Immature natural killer cell (primary cell): ENCODE results near the gene PEPD. TPM values are rescaled to one million over a fixed set of nuclear protein-coding genes. Genes with fewer than 3 reads are reported as not detected.
A peak's percentile ranks its signal among the peaks of the same experiment; 100 is the strongest.

Experiments
- DNase-seq, 3 donors: peaks; one replicate each; pipeline ENCODE4 v3.0.0; 2022; ENCODE audit warnings: mixed read lengths in 1 of 3
- H3K27ac Mint-ChIP-seq, 6 donors: one replicate each; pipeline ENCODE4 v1.8.0; 2020; ENCODE audit warnings: mixed read lengths in 6 of 6, mild to moderate bottlenecking in 5 of 6, inconsistent platforms in 4 of 6, moderate library complexity in 3 of 6
- H3K27me3 Mint-ChIP-seq, 3 donors: one replicate each; pipeline ENCODE4 v1.8.0; 2020 to 2021; ENCODE audit warnings: low read depth in 3 of 3, mild to moderate bottlenecking in 3 of 3, mixed read lengths in 3 of 3, moderate library complexity in 3 of 3, inconsistent platforms in 1 of 3
- H3K36me3 Mint-ChIP-seq, 3 donors: one replicate each; pipeline ENCODE4 v1.8.0; 2020; ENCODE audit warnings: mixed read lengths in 3 of 3, inconsistent platforms in 2 of 3, mild to moderate bottlenecking in 2 of 3
- H3K4me1 Mint-ChIP-seq, 2 donors: one replicate each; pipeline ENCODE4 v1.8.0; 2020; ENCODE audit warnings: inconsistent platforms in 2 of 2, mild to moderate bottlenecking in 2 of 2, mixed read lengths in 2 of 2, moderate library complexity in 1 of 2
- H3K4me3 Mint-ChIP-seq, 5 donors: one replicate each; pipeline ENCODE4 v1.8.0; 2020; ENCODE audit warnings: mild to moderate bottlenecking in 5 of 5, mixed read lengths in 5 of 5, inconsistent platforms in 3 of 5, moderate library complexity in 3 of 5
- H3K9me3 Mint-ChIP-seq, 6 donors: one replicate each; pipeline ENCODE4 v1.8.0; 2020; ENCODE audit warnings: mild to moderate bottlenecking in 6 of 6, mixed read lengths in 6 of 6, inconsistent platforms in 4 of 6, moderate library complexity in 3 of 6
- polyA plus RNA-seq, 3 donors: library from polyadenylated mRNA; unstranded; fragments of 300-500 nt; fragmentation: Illumina TruSeq; gene quantifications; one replicate each; pipeline ENCODE4 v1.2.3, GENCODE V29; 2021

PEPD gene
- polyA plus RNA-seq, 3 donors from 2014 or later, result 135 to 181 (median 142) TPM

GRCh38 chr19:33514885-33515551 lies 6.6 kb downstream of the PEPD start:
- H3K27me3 Mint-ChIP-seq, result peaks cover 0 to 3% (median 0%) of the 10 kb centered on the region in 3 donors
- no peaks in the 10 kb centered on the region for H3K36me3 Mint-ChIP-seq
- H3K4me3 Mint-ChIP-seq, result peak overlapping the region; percentile 9 to 69 (median 61)
- DNase-seq, result peak; percentile 5 to 23 (median 6)
- peak overlapping the region in 2 of 6 donors; percentile 42 to 60 for H3K27ac Mint-ChIP-seq
- no peaks in the 10 kb centered on the region for H3K9me3 Mint-ChIP-seq
- H3K4me1 Mint-ChIP-seq, result peaks cover 29% of the 10 kb centered on the region in 2 donors

GRCh38 chr19:33513424-33513823 lies 8.2 kb downstream of the PEPD start:
- no peaks in the 10 kb centered on the region for H3K9me3 Mint-ChIP-seq
- peaks cover 0 to 3% (median 0%) of the 10 kb centered on the region in 3 donors for H3K27me3 Mint-ChIP-seq
- H3K4me1 Mint-ChIP-seq, result peaks cover 27 to 29% of the 10 kb centered on the region in 2 donors
- no peak for DNase-seq
- no peak overlapping the region for H3K27ac Mint-ChIP-seq
- peaks cover 0 to 5% (median 0%) of the 10 kb centered on the region in 3 donors for H3K36me3 Mint-ChIP-seq
- H3K4me3 Mint-ChIP-seq, result no peak overlapping the region

DNA sequence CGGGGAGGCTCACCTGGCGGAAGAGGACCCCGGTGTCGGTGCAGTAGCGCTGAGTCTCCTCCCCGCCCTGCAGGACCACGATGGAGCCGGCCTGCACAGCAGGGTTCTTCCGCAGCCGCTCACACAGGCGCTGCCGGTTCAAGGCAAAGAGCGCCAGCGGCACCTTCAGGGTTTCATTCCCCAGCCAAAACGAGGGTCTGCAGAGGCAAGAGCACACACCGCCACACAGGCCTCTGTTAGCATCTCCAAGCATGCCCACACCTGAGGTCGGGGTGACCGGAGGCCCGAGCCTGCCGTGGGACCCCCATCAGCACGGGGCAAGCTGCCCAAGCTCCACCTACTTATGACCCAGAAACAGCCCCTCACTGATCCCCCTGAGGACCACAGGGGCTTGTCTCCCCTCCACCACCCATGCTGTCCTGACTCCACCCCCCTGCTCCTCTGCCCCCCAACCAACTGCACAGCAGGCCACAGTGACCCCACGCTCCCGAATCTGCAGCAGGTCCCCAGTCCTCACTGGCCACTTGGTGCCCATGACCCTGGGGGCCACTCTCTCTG lies 8.9 kb downstream of the PEPD start:
- no peak overlapping the region for H3K4me3 Mint-ChIP-seq
- H3K36me3 Mint-ChIP-seq, result peaks cover 0 to 5% (median 0%) of the 10 kb centered on the region in 3 donors
- peaks cover 0 to 3% (median 0%) of the 10 kb centered on the region in 3 donors for H3K27me3 Mint-ChIP-seq
- no peak for DNase-seq
- peaks cover 27 to 29% of the 10 kb centered on the region in 2 donors for H3K4me1 Mint-ChIP-seq
- H3K9me3 Mint-ChIP-seq, result no peaks in the 10 kb centered on the region
- no peak overlapping the region for H3K27ac Mint-ChIP-seq

- H3K4me3 Mint-ChIP-seq, result no peak overlapping the region
- no peaks in the 10 kb centered on the region for H3K9me3 Mint-ChIP-seq
- peaks cover 27 to 29% of the 10 kb centered on the region in 2 donors for H3K4me1 Mint-ChIP-seq
- peaks cover 0 to 3% (median 0%) of the 10 kb centered on the region in 3 donors for H3K27me3 Mint-ChIP-seq
- peaks cover 0 to 5% (median 0%) of the 10 kb centered on the region in 3 donors for H3K36me3 Mint-ChIP-seq
- no peak for DNase-seq
- no peak overlapping the region for H3K27ac Mint-ChIP-seq
Measured at GRCh38 chr19:33512021-33512420, 9.6 kb downstream of the PEPD start.

- H3K27ac Mint-ChIP-seq, result no peak overlapping the region
- no peak for DNase-seq
- H3K4me3 Mint-ChIP-seq, result no peak overlapping the region
- H3K36me3 Mint-ChIP-seq, result peaks cover 0 to 5% (median 0%) of the 10 kb centered on the region in 3 donors
- H3K27me3 Mint-ChIP-seq, result peaks cover 0 to 3% (median 0%) of the 10 kb centered on the region in 3 donors
- peaks cover 28 to 29% of the 10 kb centered on the region in 2 donors for H3K4me1 Mint-ChIP-seq
- no peaks in the 10 kb centered on the region for H3K9me3 Mint-ChIP-seq
Measured at GRCh38 chr19:33511346-33511745, 10.2 kb downstream of the PEPD start.

DNA sequence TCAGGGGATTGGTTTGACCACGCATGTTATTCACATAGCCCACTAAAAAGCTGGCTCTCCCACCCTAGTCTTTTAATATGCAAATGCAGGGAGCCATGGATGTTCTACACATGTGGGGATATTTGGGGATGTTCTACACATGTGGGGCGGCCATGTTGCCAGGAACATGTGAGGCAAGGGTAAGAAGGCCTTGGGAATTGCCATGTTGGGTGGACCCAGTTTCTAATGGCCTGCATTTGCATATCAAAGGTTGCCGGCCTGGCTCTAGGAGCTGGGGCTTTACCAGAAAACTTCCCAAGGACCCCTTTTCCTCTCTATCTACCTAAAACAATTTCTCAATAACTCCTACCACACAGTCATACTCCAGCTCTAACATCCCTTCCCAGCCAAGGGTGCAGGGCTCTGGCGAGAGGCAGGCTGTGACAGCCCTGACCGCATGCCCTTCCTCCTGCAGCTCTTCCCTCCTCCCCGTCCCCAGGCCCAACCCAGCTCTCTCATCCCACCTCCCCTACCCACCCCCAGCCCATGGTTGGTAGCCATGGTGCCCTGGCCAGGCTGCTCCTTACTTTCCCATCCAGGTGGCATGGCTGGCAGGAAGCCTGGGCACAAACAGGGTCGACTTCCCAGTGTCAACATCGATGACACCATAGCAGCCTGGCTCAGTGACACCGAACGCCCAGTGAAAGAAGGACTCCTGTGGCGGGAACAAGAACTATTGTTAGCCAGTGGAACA lies 11.0 kb downstream of the PEPD start:
- Mint-ChIP-seq H3K9me3 (no peaks in the 10 kb centered on the region), H3K4me3 (no peak overlapping the region), H3K27ac (no peak overlapping the region), H3K36me3 (peaks cover 0 to 5% (median 0%) of the 10 kb centered on the region in 3 donors), H3K27me3 (peaks cover 0 to 3% (median 0%) of the 10 kb centered on the region in 3 donors), H3K4me1 (peaks cover 21 to 27% of the 10 kb centered on the region in 2 donors)
- DNase-seq, result no peak

DNA sequence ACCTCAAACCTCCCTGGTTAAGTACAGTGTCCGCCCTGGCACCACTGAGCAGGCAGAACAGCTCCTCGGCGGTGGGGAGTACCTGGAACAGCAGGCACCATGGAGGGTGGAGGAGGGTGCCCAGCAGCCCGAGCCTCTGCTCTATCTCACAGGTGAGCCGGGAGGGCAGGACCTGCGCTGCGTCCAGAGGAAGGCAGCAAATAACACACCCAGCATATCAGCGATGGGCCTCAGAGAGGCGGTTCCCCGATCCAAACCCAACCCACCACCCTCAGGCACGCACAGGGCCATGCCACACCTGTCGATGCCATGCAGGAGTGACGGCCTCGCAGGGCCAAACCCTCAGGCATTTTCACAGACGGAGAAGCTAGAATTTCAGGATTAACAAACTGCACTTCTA lies 11.8 kb downstream of the PEPD start:
- Mint-ChIP-seq H3K27me3 (peaks cover 0 to 2% (median 0%) of the 10 kb centered on the region in 3 donors), H3K27ac (no peak overlapping the region), H3K4me3 (no peak overlapping the region), H3K9me3 (no peaks in the 10 kb centered on the region), H3K36me3 (peaks cover 0 to 5% (median 0%) of the 10 kb centered on the region in 3 donors), H3K4me1 (peaks cover 14 to 19% of the 10 kb centered on the region in 2 donors)
- DNase-seq, result no peak

- Mint-ChIP-seq H3K27me3 (no peaks in the 10 kb centered on the region), H3K9me3 (no peaks in the 10 kb centered on the region), H3K4me1 (peaks cover 7 to 14% of the 10 kb centered on the region in 2 donors), H3K36me3 (peaks cover 0 to 5% (median 0%) of the 10 kb centered on the region in 3 donors), H3K27ac (peak overlapping the region in 1 of 6 donors; percentile 17), H3K4me3 (no peak overlapping the region)
- no peak for DNase-seq
Measured at GRCh38 chr19:33508941-33509614, 12.5 kb downstream of the PEPD start.

- Mint-ChIP-seq H3K27ac (no peak overlapping the region), H3K36me3 (peaks cover 0 to 5% (median 0%) of the 10 kb centered on the region in 3 donors), H3K27me3 (no peaks in the 10 kb centered on the region), H3K4me1 (peaks cover 7 to 9% of the 10 kb centered on the region in 2 donors), H3K4me3 (no peak overlapping the region), H3K9me3 (no peaks in the 10 kb centered on the region)
- DNase-seq, result no peak
Measured at GRCh38 chr19:33508431-33508830, 13.2 kb downstream of the PEPD start.

GRCh38 chr19:33508009-33508408 lies 13.6 kb downstream of the PEPD start:
- Mint-ChIP-seq H3K4me1 (peaks cover 7% of the 10 kb centered on the region in 2 donors), H3K36me3 (peaks cover 0 to 5% (median 0%) of the 10 kb centered on the region in 3 donors), H3K4me3 (no peak overlapping the region), H3K9me3 (no peaks in the 10 kb centered on the region), H3K27me3 (no peaks in the 10 kb centered on the region), H3K27ac (no peak overlapping the region)
- no peak for DNase-seq

DNA sequence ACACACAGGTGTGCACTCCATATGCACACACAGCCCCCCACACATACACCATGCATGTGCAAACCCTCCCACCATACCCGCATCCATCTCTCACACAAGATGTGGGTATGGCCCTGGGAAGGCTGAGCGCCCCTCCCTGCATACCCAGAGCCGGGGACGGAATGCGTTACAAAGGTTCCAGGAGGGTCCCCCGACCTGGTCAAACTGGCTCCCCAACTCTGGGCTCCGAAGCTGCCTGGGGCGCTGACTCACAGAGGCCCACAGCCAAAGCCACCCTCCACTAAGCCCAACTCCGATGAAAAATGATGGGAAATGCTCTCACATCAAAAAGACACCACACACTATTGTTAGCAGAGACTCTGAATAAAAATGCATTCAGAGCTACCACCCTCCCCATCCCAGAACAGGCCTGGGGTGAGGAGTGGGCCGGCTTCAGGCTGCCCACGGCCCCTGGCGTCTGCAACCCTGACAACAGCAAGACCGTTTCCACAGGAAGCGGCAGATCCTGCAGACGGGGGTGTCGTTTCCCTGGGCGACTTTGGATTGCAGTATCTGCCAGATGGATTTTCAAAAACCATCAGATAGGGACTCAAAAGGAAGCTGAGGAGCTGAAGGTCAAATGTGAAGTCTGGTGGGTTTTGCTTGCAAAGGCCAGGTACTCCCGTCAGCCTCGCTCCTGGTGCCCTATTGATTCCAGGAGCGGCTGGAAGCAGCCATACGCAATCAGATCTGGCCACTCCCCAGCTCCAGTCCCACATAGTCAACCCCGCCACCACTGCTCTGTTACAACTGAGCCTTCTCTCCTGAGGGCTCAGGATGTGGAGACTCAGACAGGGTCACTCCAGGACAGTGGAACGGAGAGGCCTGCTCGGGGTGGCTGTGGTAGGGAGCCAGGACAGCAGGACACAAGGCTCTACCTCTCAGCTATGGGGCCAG lies 14.3 kb downstream of the PEPD start:
- no peak for DNase-seq
- Mint-ChIP-seq H3K27ac (peak overlapping the region in 1 of 6 donors; percentile 40), H3K36me3 (peaks cover 0 to 5% (median 0%) of the 10 kb centered on the region in 3 donors), H3K27me3 (no peaks in the 10 kb centered on the region), H3K4me3 (no peak overlapping the region), H3K9me3 (no peaks in the 10 kb centered on the region), H3K4me1 (peaks cover 7% of the 10 kb centered on the region in 2 donors)

GRCh38 chr19:33506498-33506897 lies 15.1 kb downstream of the PEPD start:
- no peak overlapping the region for H3K4me3 Mint-ChIP-seq
- peaks cover 7% of the 10 kb centered on the region in 2 donors for H3K4me1 Mint-ChIP-seq
- DNase-seq, result no peak
- peak overlapping the region in 4 of 6 donors; percentile 29 to 78 (median 72) for H3K27ac Mint-ChIP-seq
- no peaks in the 10 kb centered on the region for H3K9me3 Mint-ChIP-seq
- H3K36me3 Mint-ChIP-seq, result peaks cover 0 to 5% (median 0%) of the 10 kb centered on the region in 3 donors
- no peaks in the 10 kb centered on the region for H3K27me3 Mint-ChIP-seq

- H3K36me3 Mint-ChIP-seq, result peaks cover 0 to 5% (median 0%) of the 10 kb centered on the region in 3 donors
- peak overlapping the region in 5 of 6 donors; percentile 15 to 78 (median 66) for H3K27ac Mint-ChIP-seq
- DNase-seq, result no peak
- no peaks in the 10 kb centered on the region for H3K9me3 Mint-ChIP-seq
- no peaks in the 10 kb centered on the region for H3K27me3 Mint-ChIP-seq
- peaks cover 7% of the 10 kb centered on the region in 2 donors for H3K4me1 Mint-ChIP-seq
- H3K4me3 Mint-ChIP-seq, result no peak overlapping the region
Measured at GRCh38 chr19:33505823-33506222, 15.8 kb downstream of the PEPD start.
